VCaP (cell line): ENCODE data around the gene FAM25A.
"Not testable (repeated sequence)": the region's sequence is repeated elsewhere in the genome, so short reads cannot be mapped to it uniquely, and the experiment has no call there.

Experiments used
- H3K27ac ChIP-seq: fragments of 450-650 bp; 2 replicates; pipeline ENCODE4 v1.5.1; 2017
- TF ChIP-seq, protein P1 (sequence below): fragments of 450-650 bp; conservative IDR thresholded peaks from 2 replicates; pipeline ENCODE4 v1.5.1; 2017; ENCODE audit warnings: mild to moderate bottlenecking, moderate library complexity

The FAM25A gene

GRCh38 chr10:87038786-87039185, 18.7 kb downstream of the FAM25A start:
- H3K27ac ChIP-seq = no peak overlapping the region
- TF ChIP-seq, protein P1, sequence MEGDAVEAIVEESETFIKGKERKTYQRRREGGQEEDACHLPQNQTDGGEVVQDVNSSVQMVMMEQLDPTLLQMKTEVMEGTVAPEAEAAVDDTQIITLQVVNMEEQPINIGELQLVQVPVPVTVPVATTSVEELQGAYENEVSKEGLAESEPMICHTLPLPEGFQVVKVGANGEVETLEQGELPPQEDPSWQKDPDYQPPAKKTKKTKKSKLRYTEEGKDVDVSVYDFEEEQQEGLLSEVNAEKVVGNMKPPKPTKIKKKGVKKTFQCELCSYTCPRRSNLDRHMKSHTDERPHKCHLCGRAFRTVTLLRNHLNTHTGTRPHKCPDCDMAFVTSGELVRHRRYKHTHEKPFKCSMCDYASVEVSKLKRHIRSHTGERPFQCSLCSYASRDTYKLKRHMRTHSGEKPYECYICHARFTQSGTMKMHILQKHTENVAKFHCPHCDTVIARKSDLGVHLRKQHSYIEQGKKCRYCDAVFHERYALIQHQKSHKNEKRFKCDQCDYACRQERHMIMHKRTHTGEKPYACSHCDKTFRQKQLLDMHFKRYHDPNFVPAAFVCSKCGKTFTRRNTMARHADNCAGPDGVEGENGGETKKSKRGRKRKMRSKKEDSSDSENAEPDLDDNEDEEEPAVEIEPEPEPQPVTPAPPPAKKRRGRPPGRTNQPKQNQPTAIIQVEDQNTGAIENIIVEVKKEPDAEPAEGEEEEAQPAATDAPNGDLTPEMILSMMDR = no peak

- H3K27ac ChIP-seq = not testable (repeated sequence)
Measured at GRCh38 chr10:87043579-87043978, 23.5 kb downstream of the FAM25A start.

DNA sequence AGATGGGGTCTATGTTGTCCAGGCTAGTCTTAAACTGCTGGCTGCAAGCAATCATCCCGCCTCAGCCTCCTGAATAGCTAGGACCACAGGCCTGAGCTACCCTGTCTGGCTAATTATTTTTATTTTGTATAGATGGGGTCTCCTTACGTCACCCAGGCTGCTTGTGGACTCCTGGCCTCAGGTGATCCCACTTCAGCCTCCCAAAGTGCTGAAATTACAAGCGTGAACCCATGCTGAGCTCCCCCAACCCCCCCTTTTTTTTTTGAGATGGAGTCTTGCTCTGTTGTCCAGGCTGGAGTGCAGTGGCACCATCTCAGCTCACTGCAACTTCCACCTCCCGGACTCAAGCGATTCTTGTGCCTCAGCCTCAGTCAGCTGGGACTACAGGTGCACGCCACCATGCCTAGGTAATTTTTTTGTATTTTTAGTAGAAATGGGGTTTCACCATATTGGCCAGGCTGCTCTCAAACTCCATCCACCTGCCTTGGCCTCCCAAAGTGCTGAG, 25.4 kb downstream of the FAM25A start:
- H3K27ac ChIP-seq = no peak overlapping the region
- TF ChIP-seq, protein P1 = no peak

DNA sequence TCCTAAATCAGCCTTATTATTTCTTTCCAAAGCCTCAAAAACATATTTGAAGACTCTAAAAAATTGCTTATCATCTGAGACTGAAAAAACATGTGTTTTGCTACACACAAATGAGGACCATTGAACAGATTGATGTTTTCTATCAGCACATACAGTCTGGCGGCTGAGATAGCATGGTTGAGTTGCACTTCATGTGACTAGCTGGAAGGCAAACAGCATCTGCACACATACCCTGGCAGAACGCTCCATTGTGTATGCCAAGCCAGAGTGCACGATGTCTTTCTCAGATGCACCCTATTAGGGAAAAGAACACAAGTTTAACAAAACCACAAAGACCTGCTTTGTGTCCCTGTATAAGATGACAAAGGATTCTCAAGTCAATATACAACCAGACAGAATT, 33.0 kb downstream of the FAM25A start:
- TF ChIP-seq, protein P1 = no peak
- peak overlapping the region; percentile 72 for H3K27ac ChIP-seq

- TF ChIP-seq, protein P1 = no peak
- peak overlapping the region; percentile 72 for H3K27ac ChIP-seq
Measured at GRCh38 chr10:87053577-87054181, 33.6 kb downstream of the FAM25A start.

DNA sequence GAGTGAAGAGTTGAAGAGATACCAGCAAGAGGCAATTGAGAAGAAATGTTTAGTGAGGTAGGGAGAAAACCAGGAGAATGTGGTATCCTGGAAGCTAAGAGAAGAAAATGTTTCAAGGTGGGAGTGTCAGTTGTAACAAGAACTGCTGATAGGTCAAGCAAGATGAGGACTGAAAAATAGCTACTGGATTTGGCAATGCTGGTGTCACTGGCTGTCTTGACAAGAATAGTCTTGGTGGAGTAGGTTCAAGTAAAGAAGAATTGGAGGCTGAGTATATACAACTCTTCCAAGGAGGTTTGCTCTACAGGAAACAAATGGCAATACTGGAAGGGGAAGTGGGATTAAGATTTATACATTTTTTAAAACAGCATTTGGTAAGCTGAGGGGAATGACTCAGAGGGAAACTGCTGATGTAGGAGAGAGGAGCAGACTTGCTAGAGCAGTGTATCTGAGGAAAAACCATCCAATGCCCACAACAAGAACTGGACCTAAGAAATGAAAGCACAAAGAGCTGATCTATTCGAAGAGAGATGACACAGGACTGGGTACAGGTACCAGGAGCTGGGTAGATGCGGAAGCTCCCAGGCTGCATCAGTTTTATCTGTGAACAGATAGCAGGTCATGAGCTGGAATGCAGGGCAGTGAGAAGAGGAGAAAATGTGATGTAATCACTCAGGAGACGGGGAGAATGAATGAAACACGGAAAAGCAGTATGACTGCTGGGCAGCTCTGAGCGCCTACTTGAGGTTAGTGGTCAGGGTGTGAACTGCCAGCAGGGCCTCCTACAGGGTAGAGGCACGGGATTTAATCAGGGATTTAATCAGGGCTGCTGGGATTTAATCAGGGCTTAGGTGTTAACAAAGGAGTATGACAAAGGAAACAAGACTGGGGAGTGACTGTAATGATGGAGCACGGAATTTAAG, 34.5 kb downstream of the FAM25A start:
- TF ChIP-seq, protein P1 = no peak
- H3K27ac ChIP-seq = peak overlapping the region; percentile 72

- TF ChIP-seq, protein P1 = no peak
- peak overlapping the region; percentile 53 for H3K27ac ChIP-seq
Measured at GRCh38 chr10:87058171-87058570, 38.1 kb downstream of the FAM25A start.

DNA sequence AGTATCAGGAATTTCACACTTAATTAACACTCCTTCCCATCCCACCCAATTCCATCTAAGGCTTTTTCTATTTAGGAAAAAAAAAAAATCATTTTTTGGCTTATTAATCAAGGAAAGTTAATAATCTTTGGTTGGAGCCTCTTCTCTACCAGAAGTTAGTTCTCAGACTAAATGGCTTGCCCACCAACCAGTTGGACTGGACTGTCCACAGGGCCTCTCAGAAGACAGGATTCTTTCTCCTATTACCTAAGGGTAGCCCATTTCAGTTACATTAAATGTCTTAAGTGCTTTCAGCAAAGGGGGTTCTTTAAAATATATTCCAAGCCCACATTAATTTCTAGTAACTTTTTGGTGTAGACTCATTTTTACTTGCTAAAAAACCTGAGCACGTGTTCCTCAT, 39.3 kb downstream of the FAM25A start:
- TF ChIP-seq, protein P1 = no peak
- H3K27ac ChIP-seq = no peak overlapping the region
